Ovary (tissue), 3 donors: ENCODE measurements around the gene UBA5.

Experiments used
- EP300 ChIP-seq: sonication (generic); formaldehyde crosslinking; IDR thresholded peaks from one replicate; pipeline ENCODE4 v1.6.1; 2017; ENCODE audit warnings: antibody characterized with exemption
- POLR2A ChIP-seq: fragments of 450-650 bp; IDR thresholded peaks from one replicate; pipeline ENCODE4 v1.6.1; 2017; ENCODE audit warnings: antibody characterized with exemption, mild to moderate bottlenecking, moderate library complexity
- TF ChIP-seq, protein P1 (sequence below), 3 donors: fragments of 450-650 bp in 2 of 3; fragments of 200-600 bp in 1 of 3; IDR thresholded peaks; one replicate each; pipeline versions ENCODE4 v1.5.1 to v1.8.0; 2016 to 2022; ENCODE audit warnings: antibody characterized with exemption in 3 of 3, mild to moderate bottlenecking in 1 of 3
- donor health status: DM: no; HTN: no; CAD: no.

- TF ChIP-seq POLR2A (no peak), EP300 (no peak)
- TF ChIP-seq, protein P1, sequence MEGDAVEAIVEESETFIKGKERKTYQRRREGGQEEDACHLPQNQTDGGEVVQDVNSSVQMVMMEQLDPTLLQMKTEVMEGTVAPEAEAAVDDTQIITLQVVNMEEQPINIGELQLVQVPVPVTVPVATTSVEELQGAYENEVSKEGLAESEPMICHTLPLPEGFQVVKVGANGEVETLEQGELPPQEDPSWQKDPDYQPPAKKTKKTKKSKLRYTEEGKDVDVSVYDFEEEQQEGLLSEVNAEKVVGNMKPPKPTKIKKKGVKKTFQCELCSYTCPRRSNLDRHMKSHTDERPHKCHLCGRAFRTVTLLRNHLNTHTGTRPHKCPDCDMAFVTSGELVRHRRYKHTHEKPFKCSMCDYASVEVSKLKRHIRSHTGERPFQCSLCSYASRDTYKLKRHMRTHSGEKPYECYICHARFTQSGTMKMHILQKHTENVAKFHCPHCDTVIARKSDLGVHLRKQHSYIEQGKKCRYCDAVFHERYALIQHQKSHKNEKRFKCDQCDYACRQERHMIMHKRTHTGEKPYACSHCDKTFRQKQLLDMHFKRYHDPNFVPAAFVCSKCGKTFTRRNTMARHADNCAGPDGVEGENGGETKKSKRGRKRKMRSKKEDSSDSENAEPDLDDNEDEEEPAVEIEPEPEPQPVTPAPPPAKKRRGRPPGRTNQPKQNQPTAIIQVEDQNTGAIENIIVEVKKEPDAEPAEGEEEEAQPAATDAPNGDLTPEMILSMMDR (IDR thresholded peaks at IDR 0.05): no peak
These were observed 15.1 kb upstream of the UBA5 start for GRCh38 chr3:132645058-132645457.
